K562 (cell line): ENCODE measurements around the gene RYK. TPM values are rescaled to one million over a fixed set of nuclear protein-coding genes. Genes with fewer than 3 reads are reported as not detected.

Experiments used
- ATAC-seq: fragments of 200-7000 bp; cut with Tn5 transposase; 3 replicates; pipeline ENCODE4 v1.9.1; 2020; ENCODE audit warnings: moderate library complexity
- BruUV-seq: library from RNA; stranded (reverse); fragments of 400-500 nt; replicated peaks from 2 replicates; lab custom pipeline; 2021; lab: Mats Ljungman, UMichigan
- CTCF ChIA-PET: fragments of 300-600 bp; formaldehyde crosslinking; extraction: SDS; loops from one replicate; lab custom pipeline; 2021; ENCODE audit warnings: low intra/inter-chr PET ratio; lab: Yijun Ruan, JAX
- POLR2A ChIA-PET: fragments of 300-600, 350-650 bp; sonication (Branson Sonifier 250); formaldehyde crosslinking; extraction: SDS; loops from one replicate; lab custom pipeline; 2021; ENCODE audit warnings: antibody characterized with exemption, inconsistent platforms; lab: Yijun Ruan, JAX
- DNase-seq, 4 experiments: peaks; one replicate each; pipeline versions ENCODE4 v3.0.0 to v3.0.0-alpha.2; 2011 to 2018; ENCODE audit warnings: low spot score in 3 of 4, mixed read lengths in 3 of 4; ENCODE audit errors: extremely low read depth in 1 of 4
- FAIRE-seq: peaks from 2 replicates; lab custom pipeline; 2011; peaks lifted over from hg19 to GRCh38; lab: Jason Lieb, UNC
- H2AFZ ChIP-seq: 2 replicates; pipeline ENCODE4 v1.6.0; 2011; ENCODE audit warnings: low read depth, low read length, control low read depth, inconsistent platforms
- H3K27ac ChIP-seq: fragments of 200-600 bp; 3 replicates; pipeline ENCODE4 v1.8.0; 2011; ENCODE audit warnings: low read depth, mild to moderate bottlenecking, control low read depth, inconsistent platforms, low read length, moderate library complexity, mixed read lengths; ENCODE audit errors: extremely low read depth
- H3K27me3 ChIP-seq, 2 experiments: fragments of 300-600 bp in 1 of 2; 2 replicates in 1 of 2; 3 replicates in 1 of 2; pipeline versions ENCODE4 v1.6.0 to v1.8.0; 2011; ENCODE audit warnings: inconsistent platforms in 2 of 2, low read length in 2 of 2, mild to moderate bottlenecking in 1 of 2, mixed read lengths in 1 of 2, moderate library complexity in 1 of 2; ENCODE audit not compliant: control insufficient read depth in 2 of 2, insufficient read depth in 2 of 2
- H3K36me3 ChIP-seq: fragments of 300-600 bp; 3 replicates; pipeline ENCODE4 v1.8.0; 2011; ENCODE audit warnings: mild to moderate bottlenecking, low read length, inconsistent platforms; ENCODE audit not compliant: control insufficient read depth, insufficient read depth
- H3K4me1 ChIP-seq, 2 experiments: fragments of 200-600 bp in 1 of 2; replicated peaks in 1 of 2; 2 replicates in 1 of 2; 3 replicates in 1 of 2; pipeline versions ENCODE4 v1.5.1 to v1.8.0; 2011; ENCODE audit warnings: inconsistent platforms in 2 of 2, low read length in 2 of 2, mild to moderate bottlenecking in 1 of 2, mixed read lengths in 1 of 2, moderate library complexity in 1 of 2; ENCODE audit not compliant: control insufficient read depth in 2 of 2, insufficient read depth in 2 of 2
- H3K4me2 ChIP-seq: 2 replicates; pipeline ENCODE4 v1.6.1; 2011; ENCODE audit warnings: low read length, control low read depth, inconsistent platforms, mixed read lengths; ENCODE audit not compliant: insufficient read depth
- H3K4me3 ChIP-seq: fragments of 200-600 bp; sonication (generic), shearing (Covaris generic); 2 replicates; pipeline ENCODE4 v1.5.1; 2016; ENCODE audit warnings: control low read depth, inconsistent platforms
- H3K79me2 ChIP-seq: fragments of 200-600 bp; 3 replicates; pipeline ENCODE4 v1.8.0; 2011; ENCODE audit warnings: low read length, inconsistent platforms; ENCODE audit not compliant: control insufficient read depth, insufficient read depth
- H3K9ac ChIP-seq, 2 experiments: 2 replicates each; pipeline versions ENCODE4 v1.6.0 to v1.6.1; 2011; ENCODE audit warnings: low read depth in 2 of 2, low read length in 2 of 2, control low read depth in 1 of 2, inconsistent platforms in 1 of 2, mild to moderate bottlenecking in 1 of 2, mixed read lengths in 1 of 2; ENCODE audit not compliant: insufficient read depth in 1 of 2
- H3K9me1 ChIP-seq: one replicate; pipeline ENCODE4 v1.6.0; 2011; ENCODE audit warnings: inconsistent platforms, mild to moderate bottlenecking, low read length, moderate library complexity; ENCODE audit not compliant: control insufficient read depth, insufficient read depth
- H3K9me3 ChIP-seq: replicated peaks from 2 replicates; pipeline ENCODE4 v1.5.1; 2011; ENCODE audit warnings: low read depth, low read length, inconsistent platforms; ENCODE audit not compliant: control insufficient read depth, insufficient read depth
- H4K20me1 ChIP-seq: replicated peaks from 2 replicates; pipeline ENCODE4 v1.6.1; 2011; ENCODE audit warnings: low read length, inconsistent platforms, mixed read lengths; ENCODE audit not compliant: control insufficient read depth, insufficient read depth
- BHLHE40 ChIP-seq: IDR thresholded peaks from 2 replicates; pipeline ENCODE4 v1.6.1; 2011; ENCODE audit warnings: low read length, improper control_type of control experiment
- ESRRB ChIP-seq: fragments of 250-450 bp; sonication (Bioruptor Pico); IDR thresholded peaks from 2 replicates; pipeline ENCODE4 v1.5.0; 2020; ENCODE audit warnings: mild to moderate bottlenecking, moderate library complexity, borderline replicate concordance
- ETV6 ChIP-seq, 3 experiments: fragments of 150-350 bp in 1 of 3; sonication (generic) in 1 of 3; formaldehyde crosslinking in 1 of 3; IDR thresholded peaks; 2 replicates each; pipeline versions ENCODE4 v1.6.1 to v1.8.0; 2014 to 2022; ENCODE audit warnings: borderline replicate concordance in 2 of 3, low read depth in 2 of 3, antibody characterized with exemption in 1 of 3, low read length in 1 of 3, mild to moderate bottlenecking in 1 of 3, missing genetic modification reagents in 1 of 3
- KDM4B ChIP-seq, 2 experiments: fragments of 450-650 bp in 1 of 2; sonication (generic) in 1 of 2; IDR thresholded peaks; 2 replicates each; pipeline ENCODE4 v1.6.1; 2016 to 2017; ENCODE audit warnings: borderline replicate concordance in 2 of 2, antibody characterized with exemption in 1 of 2, low read depth in 1 of 2, mild to moderate bottlenecking in 1 of 2
- KLF16 ChIP-seq: IDR thresholded peaks from 2 replicates; pipeline ENCODE4 v1.6.1; 2016; ENCODE audit warnings: antibody characterized with exemption
- MCM3 ChIP-seq: fragments of 450-650 bp; IDR thresholded peaks from 2 replicates; pipeline ENCODE4 v1.6.1; 2016
- RBM25 ChIP-seq: fragments of 200-400 bp; formaldehyde crosslinking; IDR thresholded peaks from 2 replicates; pipeline ENCODE4 v1.6.1; 2018; ENCODE audit warnings: low read length, low read depth, moderate library complexity; ENCODE audit not compliant: severe bottlenecking
- SMC3 ChIP-seq: conservative IDR thresholded peaks from 2 replicates; pipeline ENCODE4 v1.6.1; 2011; ENCODE audit warnings: low read depth, low read length, improper control_type of control experiment; ENCODE audit not compliant: insufficient read depth
- THRAP3 ChIP-seq: fragments of 450-650 bp; IDR thresholded peaks from 2 replicates; pipeline ENCODE4 v1.6.1; 2016; ENCODE audit warnings: mild to moderate bottlenecking, inconsistent platforms, borderline replicate concordance
- ZNF232 ChIP-seq: sonication (generic); formaldehyde crosslinking; IDR thresholded peaks from 2 replicates; pipeline ENCODE4 v1.8.0; 2022; ENCODE audit warnings: mild to moderate bottlenecking, missing genetic modification reagents
- WGBS: fragments of 100-300 bp; shearing (Covaris generic); methylation state at CpG from one replicate; pipeline ENCODE4 v1.1.6; 2016; ENCODE audit warnings: low coverage, mixed read lengths; ENCODE audit not compliant: insufficient coverage; ENCODE audit errors: missing lambda C conversion rate; 5-methylcytosine and 5-hydroxymethylcytosine counted together
- in situ Hi-C: fragments of 300-500 bp; cut with MboI; formaldehyde crosslinking; loops from 4 replicates; pipeline ENCODE4 v1.15.0; 2018; ENCODE audit warnings: inconsistent platforms, mixed read lengths
- intact Hi-C: fragments of 100-400 bp; cut with micrococcal nuclease; formaldehyde crosslinking; loops from 2 replicates; pipeline ENCODE4 v1.14.2; 2022
- polyA plus RNA-seq, 8 experiments: library from polyadenylated mRNA; depleted of rRNA in 4 of 8; stranded (reverse) in 5 of 8; unstranded in 3 of 8; fragments of >200 nt; fragmentation: Nextera tagmentation in 2 of 8; fragmentation: Illumina TruSeq in 1 of 8; extraction: Ambion mirVana in 2 of 8; extraction: Trizol in 1 of 8; gene quantifications; 2 replicates each; pipeline versions ENCODE4 v1.2.1 to v1.2.3, GENCODE V29; 2011 to 2014; ENCODE audit warnings: inconsistent platforms in 1 of 8, missing spikeins in 1 of 8
- total RNA-seq, 7 experiments: library from RNA; depleted of rRNA in 6 of 7; stranded (reverse); fragments of >200 nt in 6 of 7; fragmentation: Illumina TruSeq in 2 of 7; extraction: Trizol in 2 of 7; gene quantifications; 2 replicates each; pipeline versions ENCODE4 v1.2.1 to v1.2.3, GENCODE V29; 2011 to 2021; ENCODE audit warnings: low replicate concordance in 1 of 7
- TF ChIP-seq, protein P1 (sequence below), 2 experiments: fragments of 450-650 bp; IDR thresholded peaks; 2 replicates each; pipeline ENCODE4 v1.6.1; 2018; ENCODE audit warnings: mild to moderate bottlenecking in 2 of 2, low read depth in 1 of 2; ENCODE audit not compliant: partially characterized antibody in 2 of 2
- TF ChIP-seq, protein P2 (sequence below): sonication (generic); formaldehyde crosslinking; IDR thresholded peaks from 2 replicates; pipeline ENCODE4 v1.8.0; 2022; ENCODE audit warnings: mild to moderate bottlenecking, missing genetic modification reagents, borderline replicate concordance

The RYK gene
- total and polyA plus RNA-seq, 9 of the 15 experiments (the other 6 are each of a cell fraction or from before 2014, with no cell fraction given), result 4.2 to 29.5 (median 16.6) TPM

DNA sequence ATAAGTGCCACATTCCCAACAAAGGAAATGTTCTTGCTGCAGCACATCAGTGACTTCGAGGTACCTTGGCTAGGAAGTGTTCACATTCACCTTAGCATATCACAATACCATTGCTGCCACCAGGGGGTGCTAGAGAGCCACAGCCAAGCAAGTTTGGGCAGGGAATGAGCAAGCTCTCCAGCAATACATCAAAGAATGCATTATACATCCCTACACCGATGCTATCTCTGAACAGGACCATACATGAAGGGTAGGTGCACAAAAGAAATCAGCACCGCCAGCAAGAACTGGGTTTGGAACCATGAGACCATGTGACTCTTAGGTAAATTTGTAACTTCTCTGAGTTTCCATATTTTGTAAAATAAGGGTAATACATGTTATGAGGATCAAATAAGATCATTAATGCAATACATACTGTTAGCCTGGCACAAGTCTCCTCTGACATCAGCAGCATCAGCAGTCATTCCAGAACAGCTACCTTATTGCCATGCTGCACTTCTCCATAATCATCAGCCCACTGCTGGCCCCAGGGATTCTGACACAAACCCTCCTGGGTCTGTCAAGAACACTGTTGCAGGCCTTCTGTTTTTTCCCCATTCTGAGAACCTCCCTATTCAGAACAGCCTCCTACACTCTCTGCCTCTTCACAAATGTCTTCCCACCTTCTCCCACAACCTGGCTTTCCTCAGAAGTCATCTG lies 37.5 kb downstream of the RYK start:
- no peak overlapping the region for H3K9ac ChIP-seq
- no TSS peak for BruUV-seq
- H3K9me1 ChIP-seq, result no peaks in the 10 kb centered on the region
- 0% methylated on average over 3 of the region's 3 CpGs for WGBS
- no peak overlapping the region for H3K4me3 ChIP-seq
- DNase-seq (peak; percentile 62 to 77 (median 64)), ATAC-seq (peak; percentile 96), FAIRE-seq (peak; percentile 95)
- POLR2A ChIA-PET, result interaction anchor here (1.0 to 1.2 kb wide), 2 partner anchors 10 to 34 kb away, joined by 3 to 5 read pairs; no protein-coding TSS in a partner anchor
- H3K4me2 ChIP-seq, result no peak overlapping the region
- H3K79me2 ChIP-seq, result no peaks in the 10 kb centered on the region
- H3K4me1 ChIP-seq, result no peaks in the 10 kb centered on the region; a peak in 1 of 5 replicates
- CTCF ChIA-PET, result interaction anchor here (0.7 to 1.6 kb wide), 4 partner anchors 8 to 261 kb away, joined by 3 to 5 read pairs (median 5); no protein-coding TSS in a partner anchor
- intact Hi-C loops (loop anchor here (1.0 to 5.0 kb wide), 3 partner anchors 86 to 259 kb away; no protein-coding TSS in a partner anchor), in situ Hi-C loops (no loop called here)
- H3K27me3 ChIP-seq, result no peaks in the 10 kb centered on the region
- H3K9me3 ChIP-seq, result no peaks in the 10 kb centered on the region
- H3K27ac ChIP-seq, result no peak overlapping the region
- H2AFZ ChIP-seq, result no peak overlapping the region
- peaks cover 22% of the 10 kb centered on the region for H3K36me3 ChIP-seq
- H4K20me1 ChIP-seq, result peaks cover 18% of the 10 kb centered on the region; the same call in 1 of the 2 replicates
- TF ChIP-seq, protein P1, sequence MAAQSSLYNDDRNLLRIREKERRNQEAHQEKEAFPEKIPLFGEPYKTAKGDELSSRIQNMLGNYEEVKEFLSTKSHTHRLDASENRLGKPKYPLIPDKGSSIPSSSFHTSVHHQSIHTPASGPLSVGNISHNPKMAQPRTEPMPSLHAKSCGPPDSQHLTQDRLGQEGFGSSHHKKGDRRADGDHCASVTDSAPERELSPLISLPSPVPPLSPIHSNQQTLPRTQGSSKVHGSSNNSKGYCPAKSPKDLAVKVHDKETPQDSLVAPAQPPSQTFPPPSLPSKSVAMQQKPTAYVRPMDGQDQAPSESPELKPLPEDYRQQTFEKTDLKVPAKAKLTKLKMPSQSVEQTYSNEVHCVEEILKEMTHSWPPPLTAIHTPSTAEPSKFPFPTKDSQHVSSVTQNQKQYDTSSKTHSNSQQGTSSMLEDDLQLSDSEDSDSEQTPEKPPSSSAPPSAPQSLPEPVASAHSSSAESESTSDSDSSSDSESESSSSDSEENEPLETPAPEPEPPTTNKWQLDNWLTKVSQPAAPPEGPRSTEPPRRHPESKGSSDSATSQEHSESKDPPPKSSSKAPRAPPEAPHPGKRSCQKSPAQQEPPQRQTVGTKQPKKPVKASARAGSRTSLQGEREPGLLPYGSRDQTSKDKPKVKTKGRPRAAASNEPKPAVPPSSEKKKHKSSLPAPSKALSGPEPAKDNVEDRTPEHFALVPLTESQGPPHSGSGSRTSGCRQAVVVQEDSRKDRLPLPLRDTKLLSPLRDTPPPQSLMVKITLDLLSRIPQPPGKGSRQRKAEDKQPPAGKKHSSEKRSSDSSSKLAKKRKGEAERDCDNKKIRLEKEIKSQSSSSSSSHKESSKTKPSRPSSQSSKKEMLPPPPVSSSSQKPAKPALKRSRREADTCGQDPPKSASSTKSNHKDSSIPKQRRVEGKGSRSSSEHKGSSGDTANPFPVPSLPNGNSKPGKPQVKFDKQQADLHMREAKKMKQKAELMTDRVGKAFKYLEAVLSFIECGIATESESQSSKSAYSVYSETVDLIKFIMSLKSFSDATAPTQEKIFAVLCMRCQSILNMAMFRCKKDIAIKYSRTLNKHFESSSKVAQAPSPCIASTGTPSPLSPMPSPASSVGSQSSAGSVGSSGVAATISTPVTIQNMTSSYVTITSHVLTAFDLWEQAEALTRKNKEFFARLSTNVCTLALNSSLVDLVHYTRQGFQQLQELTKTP (IDR thresholded peaks at IDR 0.05; ENCODE audit: low read depth in 1 of 2, partially characterized antibody in 2 of 2), result no peak
- TF ChIP-seq KDM4B (IDR thresholded peaks at IDR 0.05; ENCODE audit: borderline replicate concordance in 2 of 2, low read depth in 1 of 2), result no peak
- no peak for TF ChIP-seq MCM3
- no peak for TF ChIP-seq RBM25
- no peak for TF ChIP-seq BHLHE40
- TF ChIP-seq ZNF232 (CRISPR knock-in tag), result no peak
- TF ChIP-seq, protein P2, sequence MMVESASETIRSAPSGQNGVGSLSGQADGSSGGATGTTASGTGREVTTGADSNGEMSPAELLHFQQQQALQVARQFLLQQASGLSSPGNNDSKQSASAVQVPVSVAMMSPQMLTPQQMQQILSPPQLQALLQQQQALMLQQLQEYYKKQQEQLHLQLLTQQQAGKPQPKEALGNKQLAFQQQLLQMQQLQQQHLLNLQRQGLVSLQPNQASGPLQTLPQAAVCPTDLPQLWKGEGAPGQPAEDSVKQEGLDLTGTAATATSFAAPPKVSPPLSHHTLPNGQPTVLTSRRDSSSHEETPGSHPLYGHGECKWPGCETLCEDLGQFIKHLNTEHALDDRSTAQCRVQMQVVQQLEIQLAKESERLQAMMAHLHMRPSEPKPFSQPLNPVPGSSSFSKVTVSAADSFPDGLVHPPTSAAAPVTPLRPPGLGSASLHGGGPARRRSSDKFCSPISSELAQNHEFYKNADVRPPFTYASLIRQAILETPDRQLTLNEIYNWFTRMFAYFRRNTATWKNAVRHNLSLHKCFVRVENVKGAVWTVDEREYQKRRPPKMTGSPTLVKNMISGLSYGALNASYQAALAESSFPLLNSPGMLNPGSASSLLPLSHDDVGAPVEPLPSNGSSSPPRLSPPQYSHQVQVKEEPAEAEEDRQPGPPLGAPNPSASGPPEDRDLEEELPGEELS, result no peak
- no peak for TF ChIP-seq THRAP3
- TF ChIP-seq ESRRB (CRISPR knock-in tag), result no peak
- no peak for TF ChIP-seq ETV6 (IDR thresholded peaks at IDR 0.05; ENCODE audit: borderline replicate concordance in 1 of 2, low read depth in 2 of 2, low read length in 1 of 2)
- TF ChIP-seq ETV6 (CRISPR knock-in tag; IDR thresholded peaks at IDR 0.05; ENCODE audit: borderline replicate concordance), result no peak
- TF ChIP-seq KLF16, result peak; percentile 19; the same call in 1 of the 2 replicates
- peak; percentile 46; the same call in 1 of the 2 replicates for TF ChIP-seq SMC3
